ENCODE data around the gene ETV4. TPM values are rescaled to one million over a fixed set of nuclear protein-coding genes. Genes with fewer than 3 reads are reported as not detected.
A peak's percentile ranks its signal among the peaks of the same experiment; 100 is the strongest.

ETV4 gene
- total and polyA plus RNA-seq, 2 donors (not counting 1 experiment from before 2014, with no cell fraction given): not detected

GRCh38 chr17:43576563-43577229 is 30.6 kb upstream of the ETV4 start:
- no peaks in the 10 kb centered on the region for H4K20me1 ChIP-seq (ENCODE audit: control insufficient read depth, insufficient read depth, low read length, poor library complexity, severe bottlenecking)
- H3K4me3 ChIP-seq (ENCODE audit: control extremely low read depth in 1 of 5, extremely low read depth in 1 of 5, insufficient read depth in 1 of 5, low read depth in 2 of 5, low read length in 4 of 5): no peak overlapping the region
- H3K4me2 ChIP-seq (replicated peaks; ENCODE audit: low read depth, low read length, poor library complexity, severe bottlenecking): no peak overlapping the region
- 14% methylated on average over 7 of the region's 10 CpGs for WGBS (ENCODE audit: insufficient coverage)
- Mint-ChIP-seq H3K27ac (peak overlapping the region; percentile 37), H3K27me3 (peaks cover 9% of the 10 kb centered on the region), H3K4me1 (peaks cover 29% of the 10 kb centered on the region), H3K9me3 (ENCODE audit: insufficient read depth) (no peaks in the 10 kb centered on the region), H3K4me3 (no peak overlapping the region)
- no peak overlapping the region for H3K9ac ChIP-seq (ENCODE audit: low read length)
- TF ChIP-seq CTCF (IDR thresholded peaks at IDR 0.05): peak; percentile 99
- TF ChIP-seq EZH2 (IDR thresholded peaks at IDR 0.05; ENCODE audit: borderline replicate concordance, insufficient read depth, low read depth, low read length, poor library complexity, severe bottlenecking): no peak
- POLR2A ChIA-PET: interaction anchor here (1.3 kb wide), 1 partner anchor 97 kb away, joined by 4 read pairs; no protein-coding TSS in a partner anchor
- ATAC-seq (ENCODE audit: low read depth) (peak; percentile 28), DNase-seq (peak; percentile 83)
- H2AFZ ChIP-seq (ENCODE audit: insufficient read depth, low read depth, low read length, poor library complexity, severe bottlenecking): no peak overlapping the region
- no peak overlapping the region for H3K27ac ChIP-seq (ENCODE audit: low read length in 2 of 2)
- no peaks in the 10 kb centered on the region for H3K9me3 ChIP-seq (ENCODE audit: control extremely low read depth in 1 of 3, control insufficient read depth in 2 of 3, insufficient read depth in 1 of 3, low read length in 2 of 3)
- CTCF ChIA-PET: interaction anchor here (0.5 to 9.1 kb wide), 32 partner anchors 8 to 269 kb away, joined by 3 to 153 read pairs (median 5); partner anchors contain the start of genes CD300LG, MEOX1 and SOST
- H3K4me1 ChIP-seq (ENCODE audit: control insufficient read depth in 2 of 2, insufficient read depth in 2 of 2, low read length in 2 of 2): peaks cover 22 to 25% of the 10 kb centered on the region in 2 donors
- peaks cover 0 to 15% (median 0%) of the 10 kb centered on the region in 4 experiments for H3K27me3 ChIP-seq (replicated peaks in 1 of 4; ENCODE audit: control extremely low read depth in 1 of 4, control insufficient read depth in 3 of 4, insufficient read depth in 4 of 4, low read length in 3 of 4)
- H3K36me3 ChIP-seq (replicated peaks in 1 of 2; ENCODE audit: control extremely low read depth in 1 of 2, control insufficient read depth in 1 of 2, extremely low read depth in 1 of 2, insufficient read depth in 2 of 2, low read length in 1 of 2): no peaks in the 10 kb centered on the region
- intact Hi-C loops (cut with micrococcal nuclease): loop anchor here (1.0 to 10.0 kb wide), 4 partner anchors 97 to 184 kb away; partner anchors contain the start of gene ARL4D
- H3K79me2 ChIP-seq (ENCODE audit: control insufficient read depth, insufficient read depth, low read length): no peaks in the 10 kb centered on the region
